ENCODE measurements around the gene FAAP100. TPM values are rescaled to one million over a fixed set of nuclear protein-coding genes. Genes with fewer than 3 reads are reported as not detected.

FAAP100 gene
- total RNA-seq, 1 donor, result 31.7 TPM

DNA sequence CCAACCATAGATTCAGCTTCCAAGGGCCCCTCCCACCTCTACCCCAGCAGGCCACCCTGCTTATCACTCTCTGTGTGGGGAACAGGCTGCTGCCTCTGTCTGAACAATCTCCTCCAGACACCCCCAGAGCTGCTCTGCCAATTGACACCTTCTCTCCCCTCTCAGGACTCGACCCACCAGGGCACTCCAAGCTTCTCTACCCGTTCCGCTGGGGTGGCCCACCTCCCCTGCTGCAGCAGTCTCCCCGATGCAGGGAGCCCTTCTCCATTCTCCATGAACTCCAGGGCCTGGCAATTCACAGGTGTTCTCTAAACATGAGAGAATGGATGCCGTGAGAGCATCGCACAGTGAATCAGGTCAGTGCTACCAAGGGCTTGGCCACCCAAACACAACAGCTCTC lies 28.3 kb upstream of the FAAP100 start:
- DNase-seq (ENCODE audit: low read depth), result no peak
- TF ChIP-seq, protein P1, sequence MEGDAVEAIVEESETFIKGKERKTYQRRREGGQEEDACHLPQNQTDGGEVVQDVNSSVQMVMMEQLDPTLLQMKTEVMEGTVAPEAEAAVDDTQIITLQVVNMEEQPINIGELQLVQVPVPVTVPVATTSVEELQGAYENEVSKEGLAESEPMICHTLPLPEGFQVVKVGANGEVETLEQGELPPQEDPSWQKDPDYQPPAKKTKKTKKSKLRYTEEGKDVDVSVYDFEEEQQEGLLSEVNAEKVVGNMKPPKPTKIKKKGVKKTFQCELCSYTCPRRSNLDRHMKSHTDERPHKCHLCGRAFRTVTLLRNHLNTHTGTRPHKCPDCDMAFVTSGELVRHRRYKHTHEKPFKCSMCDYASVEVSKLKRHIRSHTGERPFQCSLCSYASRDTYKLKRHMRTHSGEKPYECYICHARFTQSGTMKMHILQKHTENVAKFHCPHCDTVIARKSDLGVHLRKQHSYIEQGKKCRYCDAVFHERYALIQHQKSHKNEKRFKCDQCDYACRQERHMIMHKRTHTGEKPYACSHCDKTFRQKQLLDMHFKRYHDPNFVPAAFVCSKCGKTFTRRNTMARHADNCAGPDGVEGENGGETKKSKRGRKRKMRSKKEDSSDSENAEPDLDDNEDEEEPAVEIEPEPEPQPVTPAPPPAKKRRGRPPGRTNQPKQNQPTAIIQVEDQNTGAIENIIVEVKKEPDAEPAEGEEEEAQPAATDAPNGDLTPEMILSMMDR (IDR thresholded peaks at IDR 0.05; ENCODE audit: insufficient read depth, low read length), result no peak
- H3K4me3 ChIP-seq (ENCODE audit: low read depth, low read length), result no peak overlapping the region

DNA sequence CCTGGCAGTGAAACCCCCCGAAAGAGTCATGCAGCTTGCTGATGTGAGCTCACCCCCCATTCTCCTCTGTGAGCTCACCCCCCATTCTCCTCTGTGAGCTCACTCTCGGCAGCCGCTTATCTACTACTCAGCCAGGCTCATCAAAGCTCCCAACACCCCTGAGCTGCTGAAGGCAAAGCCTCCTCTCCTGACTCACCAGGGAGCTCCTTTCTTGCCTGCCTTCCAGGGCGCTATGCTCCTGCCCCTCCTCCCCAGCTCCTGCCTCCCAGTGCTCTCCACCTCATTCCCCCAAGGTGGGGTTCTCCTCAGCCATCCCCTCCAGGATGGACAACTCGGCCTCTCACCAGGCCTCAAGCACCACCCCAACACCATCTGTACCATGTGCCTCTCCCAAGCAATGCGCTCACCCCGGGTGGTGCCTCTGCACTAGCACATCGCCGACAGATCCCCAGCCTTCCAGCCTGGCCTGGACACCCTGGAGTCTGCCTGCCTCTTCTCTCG lies 27.7 kb upstream of the FAAP100 start:
- peak; percentile 82 for DNase-seq (ENCODE audit: low read depth)
- no peak overlapping the region for H3K4me3 ChIP-seq (ENCODE audit: low read depth, low read length)
- TF ChIP-seq, protein P1 (IDR thresholded peaks at IDR 0.05; ENCODE audit: insufficient read depth, low read length), result no peak

DNA sequence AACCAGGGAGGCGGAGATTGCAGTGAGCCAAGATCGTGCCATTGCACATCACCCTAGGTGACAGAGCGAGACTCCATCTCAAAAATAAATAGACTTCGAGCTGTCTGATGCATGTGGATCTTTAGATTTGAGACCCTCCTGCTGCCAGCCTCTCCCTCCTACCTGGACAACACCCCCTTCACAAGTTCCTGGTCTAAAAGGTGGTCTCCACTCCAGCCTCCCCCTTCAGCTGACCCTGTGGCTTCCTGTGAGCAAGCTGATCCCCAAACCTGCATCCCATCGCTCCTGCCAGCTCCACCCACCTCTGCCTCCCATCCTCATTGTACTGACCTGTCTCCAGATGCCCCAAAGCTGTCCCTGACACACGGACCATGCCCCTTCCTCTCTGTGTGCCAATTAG lies 27.1 kb upstream of the FAAP100 start:
- no peak overlapping the region for H3K4me3 ChIP-seq (ENCODE audit: low read depth, low read length)
- DNase-seq (ENCODE audit: low read depth), result no peak
- TF ChIP-seq, protein P1 (IDR thresholded peaks at IDR 0.05; ENCODE audit: insufficient read depth, low read length), result no peak

DNA sequence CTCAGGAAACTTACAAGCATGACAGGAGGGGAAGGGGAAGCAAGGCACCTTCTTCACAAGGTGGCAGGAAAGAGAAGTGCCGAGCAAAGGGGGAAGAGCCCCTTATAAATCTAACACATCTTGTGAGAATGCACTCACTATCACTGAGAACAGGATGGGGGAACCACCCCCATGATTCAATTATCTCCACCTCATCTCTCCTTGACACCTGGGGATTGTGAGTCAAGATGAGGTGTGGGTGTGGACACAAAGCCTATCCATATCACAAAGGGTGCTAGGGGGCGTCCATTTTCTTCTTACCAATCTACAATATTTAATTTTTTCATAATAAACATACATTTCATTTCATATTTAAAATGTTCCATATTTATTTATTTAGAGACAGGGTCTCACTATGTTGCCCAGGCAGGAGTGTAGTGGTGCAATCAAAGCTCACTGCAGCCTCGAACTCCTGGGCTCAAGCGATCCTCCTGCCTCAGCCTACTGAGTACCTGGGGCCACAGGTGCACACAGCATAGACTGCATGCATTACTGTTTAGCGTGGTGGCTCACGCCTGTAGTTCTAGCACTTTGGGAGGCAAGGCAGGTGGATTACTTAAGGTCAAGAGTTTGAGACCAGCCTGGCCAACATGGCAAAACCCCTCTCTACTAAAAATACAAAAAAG lies 26.5 kb upstream of the FAAP100 start:
- TF ChIP-seq, protein P1 (IDR thresholded peaks at IDR 0.05; ENCODE audit: insufficient read depth, low read length), result no peak
- no peak for DNase-seq (ENCODE audit: low read depth)
- no peak overlapping the region for H3K4me3 ChIP-seq (ENCODE audit: low read depth, low read length)

DNA sequence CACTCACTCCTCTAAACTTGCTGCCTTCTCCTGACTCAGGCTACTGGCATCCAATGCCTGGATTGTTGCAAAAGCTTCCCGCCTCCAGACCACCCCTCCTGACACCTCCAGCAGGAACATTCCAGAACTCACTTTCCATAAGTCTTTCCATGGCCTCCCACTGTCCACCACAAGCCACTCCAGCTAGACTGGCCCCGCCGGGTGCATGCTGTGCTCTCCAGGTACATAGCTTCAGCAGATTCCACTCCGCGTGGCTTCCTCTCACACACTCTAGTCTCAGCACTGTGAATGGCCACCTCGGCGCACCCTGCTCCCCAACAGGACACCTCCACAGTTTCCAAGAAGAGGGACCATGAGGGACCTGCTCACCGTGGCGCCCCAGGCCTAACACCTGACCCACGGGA lies 25.9 kb upstream of the FAAP100 start:
- H3K4me3 ChIP-seq (ENCODE audit: low read depth, low read length), result no peak overlapping the region
- TF ChIP-seq, protein P1 (IDR thresholded peaks at IDR 0.05; ENCODE audit: insufficient read depth, low read length), result no peak
- DNase-seq (ENCODE audit: low read depth), result peak; percentile 28

DNA sequence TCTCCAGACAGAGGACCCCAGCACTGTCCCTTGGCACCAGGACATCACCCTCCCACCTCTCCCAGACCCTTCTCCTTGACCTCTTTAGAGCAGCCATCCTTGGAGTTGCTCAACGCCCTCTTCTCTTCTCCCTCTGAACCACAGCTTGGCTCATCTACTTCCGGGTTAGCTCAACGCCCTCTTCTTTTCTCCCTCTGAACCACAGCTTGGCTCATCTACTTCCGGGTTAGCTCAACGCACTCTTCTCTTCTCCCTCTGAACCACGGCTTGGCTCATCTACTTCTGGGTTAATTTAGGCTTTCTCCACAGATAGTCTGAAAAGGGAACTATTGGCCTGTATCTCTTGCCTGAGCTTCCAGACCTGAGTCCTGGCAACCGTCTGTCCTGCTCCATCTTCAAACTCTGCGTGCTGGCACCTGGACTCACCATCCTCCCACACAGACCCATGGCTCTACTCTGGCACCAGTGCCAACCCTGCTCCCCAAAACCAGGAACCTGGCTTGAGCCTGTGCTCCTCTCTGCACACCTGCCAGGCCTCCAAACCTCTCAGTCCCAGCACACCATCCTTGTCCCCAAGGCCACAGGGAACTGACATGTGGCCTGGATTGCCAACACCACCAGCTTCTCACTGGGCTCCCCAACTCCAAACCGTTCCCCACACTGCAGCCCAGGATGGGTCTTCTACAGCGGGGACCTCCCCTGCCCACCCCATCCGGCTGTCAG lies 25.3 kb upstream of the FAAP100 start:
- peak overlapping the region; percentile 42 for H3K4me3 ChIP-seq (ENCODE audit: low read depth, low read length)
- TF ChIP-seq, protein P1 (IDR thresholded peaks at IDR 0.05; ENCODE audit: insufficient read depth, low read length), result no peak
- DNase-seq (ENCODE audit: low read depth), result peak; percentile 43

Data from fibroblast of the aortic adventitia (primary cell).